HUES48 (cell line): ENCODE results near the gene MPLKIP.
"Not testable (repeated sequence)": the region's sequence is repeated elsewhere in the genome, so short reads cannot be mapped to it uniquely, and the experiment has no call there.

Experiments
- H3K27ac ChIP-seq: one replicate; pipeline ENCODE4 v1.7.0; 2013; ENCODE audit warnings: low read depth, low read length, inconsistent platforms
- H3K27me3 ChIP-seq: 2 replicates; pipeline ENCODE4 v1.6.1; 2013; ENCODE audit warnings: mild to moderate bottlenecking, low read length; ENCODE audit not compliant: control insufficient read depth, insufficient read depth
- H3K36me3 ChIP-seq: 2 replicates; pipeline ENCODE4 v1.6.1; 2013; ENCODE audit warnings: low read length; ENCODE audit not compliant: control insufficient read depth, insufficient read depth
- H3K4me1 ChIP-seq: 2 replicates; pipeline ENCODE4 v1.6.1; 2013; ENCODE audit warnings: mild to moderate bottlenecking, low read length; ENCODE audit not compliant: control insufficient read depth, insufficient read depth
- H3K4me3 ChIP-seq: 2 replicates; pipeline ENCODE4 v1.5.1; 2013; ENCODE audit warnings: mild to moderate bottlenecking, low read depth, low read length
- H3K9ac ChIP-seq: 2 replicates; pipeline ENCODE4 v1.6.1; 2013; ENCODE audit warnings: mild to moderate bottlenecking, low read depth, low read length, moderate library complexity
- H3K9me3 ChIP-seq: 2 replicates; pipeline ENCODE4 v1.6.1; 2013; ENCODE audit warnings: low read length; ENCODE audit not compliant: control insufficient read depth, insufficient read depth

The MPLKIP gene

GRCh38 chr7:40134428-40135316 is at the start of gene MPLKIP, which contains the start of gene SUGCT:
Gene MPLKIP (minus strand): TSS chr7:40134622. CDS start chr7:40134567, 55 bp downstream.
Gene SUGCT (plus strand): TSS chr7:40135005.
- H3K4me1 ChIP-seq, result peaks cover 8% of the 10 kb centered on the region; the same call in 1 of the 2 replicates
- no peaks in the 10 kb centered on the region for H3K9me3 ChIP-seq
- peak within 1 kb of the TSS; percentile 90 for H3K9ac ChIP-seq
- H3K4me3 ChIP-seq, result peak within 1 kb of the TSS; percentile 90
- peaks cover 12% of the 10 kb centered on the region; the same call in 1 of the 2 replicates for H3K36me3 ChIP-seq
- H3K27me3 ChIP-seq, result peaks cover 13% of the 10 kb centered on the region
- peak within 1 kb of the TSS; percentile 97 for H3K27ac ChIP-seq

GRCh38 chr7:40182452-40182851 is 48.0 kb upstream of the MPLKIP start:
- Histone ChIP-seq H3K9ac (no peak overlapping the region), H3K4me3 (no peak overlapping the region), H3K36me3 (no peaks in the 10 kb centered on the region), H3K4me1 (no peaks in the 10 kb centered on the region), H3K9me3 (no peaks in the 10 kb centered on the region), H3K27ac (no peak overlapping the region), H3K27me3 (no peaks in the 10 kb centered on the region)

GRCh38 chr7:40177071-40177470 is 42.6 kb upstream of the MPLKIP start:
- Histone ChIP-seq H3K4me1 (no peaks in the 10 kb centered on the region), H3K27ac (no peak overlapping the region), H3K4me3 (no peak overlapping the region), H3K36me3 (no peaks in the 10 kb centered on the region), H3K9me3 (no peaks in the 10 kb centered on the region), H3K27me3 (no peaks in the 10 kb centered on the region), H3K9ac (no peak overlapping the region)

GRCh38 chr7:40175725-40176510 is 41.5 kb upstream of the MPLKIP start:
- Histone ChIP-seq H3K27me3 (no peaks in the 10 kb centered on the region), H3K4me3 (no peak overlapping the region), H3K9ac (no peak overlapping the region), H3K4me1 (no peaks in the 10 kb centered on the region), H3K27ac (no peak overlapping the region), H3K9me3 (no peaks in the 10 kb centered on the region), H3K36me3 (no peaks in the 10 kb centered on the region)

GRCh38 chr7:40175256-40175655 is 40.8 kb upstream of the MPLKIP start:
- not testable (repeated sequence) for H3K27ac ChIP-seq, H3K36me3 ChIP-seq, H3K4me3 ChIP-seq

GRCh38 chr7:40173121-40173520 is 38.7 kb upstream of the MPLKIP start:
- H3K9me3 ChIP-seq, H3K9ac ChIP-seq, H3K27me3 ChIP-seq, H3K4me3 ChIP-seq, H3K4me1 ChIP-seq, H3K36me3 ChIP-seq, H3K27ac ChIP-seq: not testable (repeated sequence)

More at GRCh38 chr7:40175256-40175655, 40.8 kb upstream of the MPLKIP start:
- not testable (repeated sequence) for H3K9me3 ChIP-seq, H3K9ac ChIP-seq, H3K4me1 ChIP-seq, H3K27me3 ChIP-seq

GRCh38 chr7:40168266-40168665 is 33.8 kb upstream of the MPLKIP start:
- H3K4me3 ChIP-seq, H3K36me3 ChIP-seq, H3K9me3 ChIP-seq, H3K27me3 ChIP-seq, H3K4me1 ChIP-seq, H3K27ac ChIP-seq, H3K9ac ChIP-seq: not testable (repeated sequence)

GRCh38 chr7:40167291-40167690 is 32.9 kb upstream of the MPLKIP start:
- H3K4me1 ChIP-seq, result no peaks in the 10 kb centered on the region
- H3K27me3 ChIP-seq, result no peaks in the 10 kb centered on the region
- no peaks in the 10 kb centered on the region for H3K36me3 ChIP-seq
- no peak overlapping the region for H3K27ac ChIP-seq
- no peak overlapping the region for H3K9ac ChIP-seq
- no peaks in the 10 kb centered on the region for H3K9me3 ChIP-seq
- H3K4me3 ChIP-seq, result no peak overlapping the region

GRCh38 chr7:40165216-40165615 is 30.8 kb upstream of the MPLKIP start:
- Histone ChIP-seq H3K27me3 (no peaks in the 10 kb centered on the region), H3K4me1 (no peaks in the 10 kb centered on the region), H3K27ac (no peak overlapping the region), H3K4me3 (no peak overlapping the region), H3K9ac (no peak overlapping the region), H3K9me3 (no peaks in the 10 kb centered on the region), H3K36me3 (no peaks in the 10 kb centered on the region)

GRCh38 chr7:40162516-40162915 is 28.1 kb upstream of the MPLKIP start:
- Histone ChIP-seq H3K9ac (no peak overlapping the region), H3K36me3 (no peaks in the 10 kb centered on the region), H3K4me1 (no peaks in the 10 kb centered on the region), H3K27ac (no peak overlapping the region), H3K4me3 (no peak overlapping the region), H3K27me3 (no peaks in the 10 kb centered on the region), H3K9me3 (no peaks in the 10 kb centered on the region)

GRCh38 chr7:40156988-40157387 is 22.6 kb upstream of the MPLKIP start:
- no peaks in the 10 kb centered on the region for H3K27me3 ChIP-seq
- no peaks in the 10 kb centered on the region for H3K36me3 ChIP-seq
- H3K9ac ChIP-seq, result no peak overlapping the region
- H3K9me3 ChIP-seq, result no peaks in the 10 kb centered on the region
- no peak overlapping the region for H3K27ac ChIP-seq
- H3K4me3 ChIP-seq, result no peak overlapping the region
- H3K4me1 ChIP-seq, result no peaks in the 10 kb centered on the region
